ENCODE results near the gene B4GAT1. TPM values are rescaled to one million over a fixed set of nuclear protein-coding genes. Genes with fewer than 3 reads are reported as not detected.

B4GAT1 gene
- total RNA-seq, 1 donor from 2014 or later: 28.7 TPM

DNA sequence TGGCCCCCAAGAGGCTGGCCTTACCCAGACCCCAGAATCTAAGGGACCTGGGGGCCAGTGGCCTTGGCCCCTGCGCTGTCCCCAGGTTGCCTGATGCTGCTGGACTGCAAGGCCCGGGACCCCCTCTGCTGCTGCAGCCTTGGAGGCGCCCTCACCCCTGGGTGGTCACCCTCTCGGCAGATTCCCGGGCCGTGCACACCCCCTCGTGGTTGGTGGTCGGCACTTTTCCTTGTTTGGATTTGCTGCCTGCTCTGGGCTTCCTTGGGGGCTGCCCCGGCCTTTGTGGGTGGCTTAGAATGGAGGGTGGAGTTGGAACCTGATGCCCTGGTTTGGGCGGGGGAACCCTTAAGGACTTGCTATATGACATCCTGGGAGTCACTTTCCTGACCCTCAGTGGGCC, 16.5 kb downstream of the B4GAT1 start:
- DNase-seq (ENCODE audit: low spot score, unreplicated experiment): no peak
- no peak overlapping the region for H3K4me3 Mint-ChIP-seq (ENCODE audit: low read depth)
- TF ChIP-seq, protein P1, sequence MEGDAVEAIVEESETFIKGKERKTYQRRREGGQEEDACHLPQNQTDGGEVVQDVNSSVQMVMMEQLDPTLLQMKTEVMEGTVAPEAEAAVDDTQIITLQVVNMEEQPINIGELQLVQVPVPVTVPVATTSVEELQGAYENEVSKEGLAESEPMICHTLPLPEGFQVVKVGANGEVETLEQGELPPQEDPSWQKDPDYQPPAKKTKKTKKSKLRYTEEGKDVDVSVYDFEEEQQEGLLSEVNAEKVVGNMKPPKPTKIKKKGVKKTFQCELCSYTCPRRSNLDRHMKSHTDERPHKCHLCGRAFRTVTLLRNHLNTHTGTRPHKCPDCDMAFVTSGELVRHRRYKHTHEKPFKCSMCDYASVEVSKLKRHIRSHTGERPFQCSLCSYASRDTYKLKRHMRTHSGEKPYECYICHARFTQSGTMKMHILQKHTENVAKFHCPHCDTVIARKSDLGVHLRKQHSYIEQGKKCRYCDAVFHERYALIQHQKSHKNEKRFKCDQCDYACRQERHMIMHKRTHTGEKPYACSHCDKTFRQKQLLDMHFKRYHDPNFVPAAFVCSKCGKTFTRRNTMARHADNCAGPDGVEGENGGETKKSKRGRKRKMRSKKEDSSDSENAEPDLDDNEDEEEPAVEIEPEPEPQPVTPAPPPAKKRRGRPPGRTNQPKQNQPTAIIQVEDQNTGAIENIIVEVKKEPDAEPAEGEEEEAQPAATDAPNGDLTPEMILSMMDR (IDR thresholded peaks at IDR 0.05; ENCODE audit: unreplicated experiment): no peak
- H3K36me3 Mint-ChIP-seq (ENCODE audit: insufficient read depth): no peaks in the 10 kb centered on the region
- H3K27ac Mint-ChIP-seq: no peak overlapping the region
- H3K27me3 Mint-ChIP-seq: peaks cover 25% of the 10 kb centered on the region
- no peaks in the 10 kb centered on the region for H3K9me3 Mint-ChIP-seq (ENCODE audit: low read depth)
- peaks cover 1% of the 10 kb centered on the region for H3K4me1 Mint-ChIP-seq (ENCODE audit: low read depth)

DNA sequence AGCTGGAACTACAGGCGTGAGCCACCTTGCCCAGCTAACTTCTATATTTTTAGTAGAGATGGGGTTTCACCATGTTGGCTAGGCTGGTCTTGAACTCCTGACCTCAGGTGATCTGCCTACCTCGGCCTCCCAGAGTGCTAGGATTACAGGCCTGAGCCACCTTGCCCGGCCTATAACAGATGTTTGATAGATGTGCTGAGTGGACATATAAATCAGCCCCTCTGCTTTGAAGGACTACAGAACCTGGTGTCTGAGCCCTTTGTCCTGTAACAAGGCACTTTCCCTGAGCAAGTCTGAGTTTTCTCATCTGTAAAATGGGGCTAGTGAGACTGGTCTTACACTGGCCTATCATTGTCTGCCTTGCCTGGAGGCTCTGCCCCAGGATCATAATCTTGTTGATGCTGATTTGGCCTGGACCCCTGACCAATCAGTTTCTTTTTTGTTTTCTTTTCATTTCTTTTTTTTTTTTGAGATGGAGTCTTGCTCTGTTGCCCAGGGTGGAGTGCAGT, 18.2 kb downstream of the B4GAT1 start:
- Mint-ChIP-seq H3K27me3 (peaks cover 20% of the 10 kb centered on the region), H3K9me3 (ENCODE audit: low read depth) (no peaks in the 10 kb centered on the region), H3K27ac (no peak overlapping the region), H3K36me3 (ENCODE audit: insufficient read depth) (no peaks in the 10 kb centered on the region), H3K4me1 (ENCODE audit: low read depth) (peaks cover 1% of the 10 kb centered on the region), H3K4me3 (ENCODE audit: low read depth) (no peak overlapping the region)
- TF ChIP-seq, protein P1 (IDR thresholded peaks at IDR 0.05; ENCODE audit: unreplicated experiment): no peak
- no peak for DNase-seq (ENCODE audit: low spot score, unreplicated experiment)

DNA sequence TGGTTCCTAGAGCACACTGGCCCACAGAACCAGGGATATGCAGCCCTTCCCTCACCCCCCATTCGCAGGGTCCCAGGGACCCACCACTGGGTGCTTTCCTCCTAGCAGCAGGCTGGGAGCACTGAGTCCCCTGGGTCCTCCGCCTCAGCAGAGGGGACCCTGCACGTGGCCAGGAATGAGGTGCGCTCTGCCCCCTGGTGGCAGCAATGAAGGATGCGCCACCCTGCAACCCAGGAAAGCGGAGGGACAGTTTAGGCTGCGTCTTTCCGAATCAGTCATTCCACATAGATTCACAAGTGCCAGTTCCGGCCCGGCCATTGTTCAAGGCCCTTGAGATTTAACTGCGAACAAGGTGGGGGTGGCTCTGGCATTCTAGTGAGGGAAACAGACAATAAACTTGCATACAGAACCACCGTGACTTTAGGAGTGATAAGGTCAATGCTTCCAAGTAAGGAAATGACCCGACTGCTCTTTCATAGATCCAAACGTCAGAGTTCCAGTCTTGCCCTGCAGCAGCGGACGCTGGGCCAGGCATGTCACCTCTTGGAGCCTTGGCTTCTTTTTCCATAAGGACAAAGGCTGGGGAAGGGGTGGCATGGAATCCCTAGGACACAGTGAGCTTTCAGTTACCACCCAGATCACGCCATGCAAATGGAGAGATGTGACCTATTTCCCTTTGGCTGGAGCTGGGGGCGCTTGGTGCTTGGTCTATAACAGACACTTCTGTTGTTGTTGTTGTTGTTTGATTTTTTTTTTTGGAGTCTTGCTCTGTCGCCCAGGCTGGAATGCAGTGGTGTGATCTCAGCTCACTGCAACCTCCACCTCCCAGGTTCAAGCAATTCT, 18.9 kb downstream of the B4GAT1 start:
- H3K27ac Mint-ChIP-seq: no peak overlapping the region
- no peak overlapping the region for H3K4me3 Mint-ChIP-seq (ENCODE audit: low read depth)
- H3K27me3 Mint-ChIP-seq: peaks cover 20% of the 10 kb centered on the region
- no peaks in the 10 kb centered on the region for H3K9me3 Mint-ChIP-seq (ENCODE audit: low read depth)
- H3K4me1 Mint-ChIP-seq (ENCODE audit: low read depth): peaks cover 1% of the 10 kb centered on the region
- no peaks in the 10 kb centered on the region for H3K36me3 Mint-ChIP-seq (ENCODE audit: insufficient read depth)
- TF ChIP-seq, protein P1 (IDR thresholded peaks at IDR 0.05; ENCODE audit: unreplicated experiment): peak; percentile 99
- DNase-seq (ENCODE audit: low spot score, unreplicated experiment): peak; percentile 74

DNA sequence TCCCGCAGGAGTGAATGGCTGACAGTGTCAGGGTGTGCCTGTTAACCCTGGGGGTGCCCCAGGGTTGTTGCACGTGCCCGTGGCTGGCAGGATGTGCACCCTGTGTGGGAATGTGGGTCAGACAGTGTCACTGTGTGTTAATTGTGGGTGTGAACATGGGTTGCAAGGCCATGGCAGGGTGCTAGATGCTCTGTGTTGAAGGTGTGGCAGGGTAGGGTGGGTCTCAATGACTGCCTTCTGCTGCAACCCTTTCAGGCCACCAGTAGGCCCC, 19.5 kb downstream of the B4GAT1 start:
- TF ChIP-seq, protein P1 (IDR thresholded peaks at IDR 0.05; ENCODE audit: unreplicated experiment): no peak
- Mint-ChIP-seq H3K27me3 (peaks cover 20% of the 10 kb centered on the region), H3K4me1 (ENCODE audit: low read depth) (peaks cover 1% of the 10 kb centered on the region), H3K27ac (no peak overlapping the region), H3K4me3 (ENCODE audit: low read depth) (no peak overlapping the region), H3K36me3 (ENCODE audit: insufficient read depth) (no peaks in the 10 kb centered on the region), H3K9me3 (ENCODE audit: low read depth) (no peaks in the 10 kb centered on the region)
- no peak for DNase-seq (ENCODE audit: low spot score, unreplicated experiment)

DNA sequence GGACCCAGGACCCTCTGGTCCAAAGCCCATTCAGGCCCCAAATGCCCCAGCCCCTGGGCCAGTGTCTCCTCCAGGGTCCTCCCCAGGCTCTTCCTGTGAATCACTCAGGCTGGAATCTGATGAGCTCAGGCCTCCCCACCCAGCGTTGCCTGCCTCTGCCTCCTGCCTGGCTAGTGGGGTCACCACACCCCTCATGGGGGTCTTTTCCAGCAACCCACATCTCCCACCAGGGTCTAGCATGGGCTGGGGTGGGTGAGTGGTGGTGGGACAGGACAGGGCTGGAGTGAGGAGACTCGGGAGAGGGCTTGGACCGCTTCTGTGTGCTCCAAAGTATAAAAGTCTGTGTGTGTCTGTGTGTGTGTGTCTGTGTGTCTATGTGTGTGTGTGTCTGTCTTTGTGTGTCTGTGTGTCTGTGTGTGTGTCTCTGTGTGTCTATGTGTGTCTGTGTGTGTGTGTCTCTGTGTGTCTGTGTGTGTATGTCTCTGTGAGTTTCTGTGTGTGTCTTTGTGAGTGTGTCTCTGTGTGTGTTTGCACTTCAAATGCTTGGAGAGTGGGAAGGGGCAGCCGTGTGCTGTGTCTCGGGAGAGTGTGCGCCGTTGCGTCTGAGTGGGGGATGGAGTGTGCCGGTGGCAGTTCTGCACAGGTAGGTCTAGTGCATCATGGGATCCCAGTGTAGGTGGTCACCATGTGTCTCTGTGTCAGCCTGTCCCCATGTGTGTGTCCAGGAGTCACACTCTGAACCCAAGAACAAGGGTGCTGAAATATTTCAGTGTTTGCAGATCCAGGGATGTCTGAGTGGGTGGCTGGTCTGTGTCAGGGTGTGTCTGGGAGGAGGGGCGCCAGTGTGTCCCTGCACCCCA, 20.0 kb downstream of the B4GAT1 start:
- TF ChIP-seq, protein P1 (IDR thresholded peaks at IDR 0.05; ENCODE audit: unreplicated experiment): no peak
- no peaks in the 10 kb centered on the region for H3K36me3 Mint-ChIP-seq (ENCODE audit: insufficient read depth)
- no peaks in the 10 kb centered on the region for H3K9me3 Mint-ChIP-seq (ENCODE audit: low read depth)
- peaks cover 1% of the 10 kb centered on the region for H3K4me1 Mint-ChIP-seq (ENCODE audit: low read depth)
- peaks cover 20% of the 10 kb centered on the region for H3K27me3 Mint-ChIP-seq
- H3K27ac Mint-ChIP-seq: no peak overlapping the region
- no peak for DNase-seq (ENCODE audit: low spot score, unreplicated experiment)
- no peak overlapping the region for H3K4me3 Mint-ChIP-seq (ENCODE audit: low read depth)
